T follicular helper cell (primary cell): Measurements from ENCODE around the gene PHF2.

Source experiments
- DNase-seq: peaks from one replicate; pipeline ENCODE4 v3.0.0-alpha.2; 2020; ENCODE audit warnings: low read depth

PHF2 gene

GRCh38 chr9:93652604-93653592 is 76.5 kb downstream of the PHF2 start:
- no peak for DNase-seq

- no peak for DNase-seq
Observed at GRCh38 chr9:93653760-93654159, 77.4 kb downstream of the PHF2 start.

- DNase-seq, result no peak
Observed at GRCh38 chr9:93654351-93654961, 78.1 kb downstream of the PHF2 start.

- DNase-seq, result no peak
Observed at GRCh38 chr9:93655621-93656425, 79.4 kb downstream of the PHF2 start.

- DNase-seq, result no peak
Observed at GRCh38 chr9:93656426-93657239, 80.2 kb downstream of the PHF2 start.

GRCh38 chr9:93657331-93658111 is 81.1 kb downstream of the PHF2 start:
- DNase-seq, result no peak

- DNase-seq, result no peak
Observed at GRCh38 chr9:93658184-93658925, 82.0 kb downstream of the PHF2 start.

GRCh38 chr9:93659044-93659836 is 82.9 kb downstream of the PHF2 start:
- no peak for DNase-seq

- no peak for DNase-seq
Observed at GRCh38 chr9:93659837-93660177, 83.4 kb downstream of the PHF2 start.

GRCh38 chr9:93660352-93661046 is 84.1 kb downstream of the PHF2 start:
- no peak for DNase-seq

- no peak for DNase-seq
Observed at GRCh38 chr9:93661591-93661990, 85.2 kb downstream of the PHF2 start.

GRCh38 chr9:93662016-93662638 is 85.7 kb downstream of the PHF2 start:
- no peak for DNase-seq

- DNase-seq, result no peak
Observed at GRCh38 chr9:93662952-93663572, 86.7 kb downstream of the PHF2 start.

GRCh38 chr9:93663877-93664548 is 87.6 kb downstream of the PHF2 start:
- DNase-seq, result no peak

- DNase-seq, result no peak
Observed at GRCh38 chr9:93664549-93665120, 88.3 kb downstream of the PHF2 start.

- DNase-seq, result no peak
Observed at GRCh38 chr9:93665128-93665636, 88.8 kb downstream of the PHF2 start.
